AG04449 (cell line): Measurements from ENCODE around the gene LINGO4.

Source experiments
- CTCF ChIA-PET: fragments of 350-600 bp; formaldehyde crosslinking; extraction: SDS; loops from one replicate; lab custom pipeline; 2021; ENCODE audit warnings: antibody characterized with exemption; lab: Yijun Ruan, JAX
- POLR2A ChIA-PET: fragments of 400-600, 350-600 bp; formaldehyde crosslinking; extraction: SDS; loops from one replicate; lab custom pipeline; 2020; ENCODE audit warnings: antibody characterized with exemption, inconsistent platforms; lab: Yijun Ruan, JAX
- DNase-seq: peaks from one replicate; pipeline ENCODE4 v3.0.0-alpha.2; 2010; ENCODE audit warnings: low read depth, low spot score
- H3K4me3 ChIP-seq: 2 replicates; pipeline ENCODE4 v1.5.1; 2011; ENCODE audit warnings: low read depth, mild to moderate bottlenecking, control low read depth, low read length
- TF ChIP-seq, protein P1 (sequence below): IDR thresholded peaks from one replicate; pipeline ENCODE4 v1.5.1; 2011; ENCODE audit warnings: mild to moderate bottlenecking, moderate library complexity, low read length, control low read depth, inconsistent platforms; ENCODE audit not compliant: insufficient read depth; ENCODE audit errors: missing control alignments

LINGO4 gene

DNA sequence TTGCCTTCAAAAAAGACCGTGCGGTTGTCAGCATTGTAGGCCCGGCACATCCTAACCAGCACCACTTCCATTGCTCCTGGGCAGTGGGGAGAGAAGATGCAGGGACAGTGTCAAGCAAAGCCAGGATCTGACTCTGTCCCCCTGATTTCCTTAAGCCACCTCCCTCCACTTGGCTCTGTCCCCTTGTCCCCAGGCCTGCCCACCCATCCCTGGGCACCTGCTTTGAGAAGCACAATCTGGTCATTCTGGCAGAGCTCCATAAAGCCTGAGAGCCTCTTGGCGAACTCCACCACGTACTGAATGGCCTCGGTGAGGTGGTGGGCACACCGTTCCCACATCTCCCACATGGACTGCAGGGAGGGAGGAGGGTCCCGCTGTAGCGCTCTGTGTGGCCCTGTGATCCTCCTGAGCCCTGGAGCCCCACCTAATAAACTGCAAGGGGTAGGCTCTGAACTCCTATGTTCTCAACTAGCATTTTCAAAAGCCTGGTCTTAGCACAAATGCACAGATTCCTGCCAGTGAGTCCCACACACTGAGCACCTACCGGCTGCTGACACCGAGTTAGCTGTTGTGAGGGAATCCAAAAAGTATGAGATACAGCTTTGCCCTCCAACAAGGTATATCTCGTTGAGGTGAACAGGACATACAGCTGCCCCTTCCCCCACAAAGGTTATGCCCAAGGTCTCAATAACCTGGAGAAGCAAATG is 8.2 kb upstream of the LINGO4 start:
- CTCF ChIA-PET = no interaction called here
- DNase-seq = no peak
- H3K4me3 ChIP-seq = no peak overlapping the region
- TF ChIP-seq, protein P1, sequence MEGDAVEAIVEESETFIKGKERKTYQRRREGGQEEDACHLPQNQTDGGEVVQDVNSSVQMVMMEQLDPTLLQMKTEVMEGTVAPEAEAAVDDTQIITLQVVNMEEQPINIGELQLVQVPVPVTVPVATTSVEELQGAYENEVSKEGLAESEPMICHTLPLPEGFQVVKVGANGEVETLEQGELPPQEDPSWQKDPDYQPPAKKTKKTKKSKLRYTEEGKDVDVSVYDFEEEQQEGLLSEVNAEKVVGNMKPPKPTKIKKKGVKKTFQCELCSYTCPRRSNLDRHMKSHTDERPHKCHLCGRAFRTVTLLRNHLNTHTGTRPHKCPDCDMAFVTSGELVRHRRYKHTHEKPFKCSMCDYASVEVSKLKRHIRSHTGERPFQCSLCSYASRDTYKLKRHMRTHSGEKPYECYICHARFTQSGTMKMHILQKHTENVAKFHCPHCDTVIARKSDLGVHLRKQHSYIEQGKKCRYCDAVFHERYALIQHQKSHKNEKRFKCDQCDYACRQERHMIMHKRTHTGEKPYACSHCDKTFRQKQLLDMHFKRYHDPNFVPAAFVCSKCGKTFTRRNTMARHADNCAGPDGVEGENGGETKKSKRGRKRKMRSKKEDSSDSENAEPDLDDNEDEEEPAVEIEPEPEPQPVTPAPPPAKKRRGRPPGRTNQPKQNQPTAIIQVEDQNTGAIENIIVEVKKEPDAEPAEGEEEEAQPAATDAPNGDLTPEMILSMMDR = no peak
- POLR2A ChIA-PET = no interaction called here

DNA sequence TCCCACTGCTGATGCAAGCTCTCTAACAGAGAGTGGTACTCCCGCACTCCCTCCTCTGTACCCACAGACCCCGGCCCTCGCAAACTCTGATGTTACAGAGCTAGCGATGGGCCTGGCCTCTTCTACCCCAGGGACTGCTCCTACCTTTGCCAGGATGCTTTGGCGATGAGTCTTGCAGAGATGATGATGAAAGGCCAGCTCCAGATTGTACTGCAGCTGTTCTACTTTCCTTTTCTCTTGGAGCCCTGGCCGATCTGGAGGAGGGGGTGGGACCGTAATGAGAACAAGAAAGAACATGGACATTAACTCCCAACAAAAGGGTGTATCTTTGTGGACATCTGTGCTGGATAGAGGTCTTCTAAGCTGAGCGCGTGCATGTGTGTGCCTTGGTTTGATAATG is 6.0 kb upstream of the LINGO4 start:
- POLR2A ChIA-PET = no interaction called here
- CTCF ChIA-PET = interaction anchor here (1.0 to 1.4 kb wide), 2 partner anchors 11 to 31 kb away, joined by 3 read pairs; no protein-coding TSS in a partner anchor
- DNase-seq = no peak
- TF ChIP-seq, protein P1 = no peak
- no peak overlapping the region for H3K4me3 ChIP-seq

DNA sequence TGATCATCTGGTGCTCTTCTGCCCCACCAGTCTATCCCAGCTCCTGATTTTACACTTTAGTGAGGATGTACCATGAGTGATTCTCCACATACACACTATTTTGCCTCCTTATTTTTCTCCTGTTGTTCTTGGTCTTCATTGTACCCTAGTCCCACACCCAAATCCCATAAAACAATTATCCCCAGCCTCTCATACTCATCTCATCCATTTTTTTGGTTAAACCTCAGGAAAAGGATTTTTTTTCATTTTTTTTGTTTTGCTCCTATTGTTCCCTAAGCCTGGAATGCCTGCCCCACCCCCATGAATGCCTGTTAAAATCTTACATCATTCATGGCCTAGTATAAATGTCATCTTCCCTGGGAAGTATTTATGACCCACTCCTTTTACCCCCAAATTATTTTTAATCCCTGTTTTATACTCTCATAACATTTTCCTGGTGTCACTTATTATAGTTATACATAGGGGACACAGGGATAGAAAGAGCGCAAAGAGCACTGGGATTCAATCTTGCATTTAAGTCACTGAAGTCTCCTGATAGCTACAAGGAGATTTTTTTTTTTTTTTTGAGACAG is 4.9 kb upstream of the LINGO4 start:
- TF ChIP-seq, protein P1 = no peak
- H3K4me3 ChIP-seq = no peak overlapping the region
- CTCF ChIA-PET = no interaction called here
- no peak for DNase-seq
- POLR2A ChIA-PET = no interaction called here

DNA sequence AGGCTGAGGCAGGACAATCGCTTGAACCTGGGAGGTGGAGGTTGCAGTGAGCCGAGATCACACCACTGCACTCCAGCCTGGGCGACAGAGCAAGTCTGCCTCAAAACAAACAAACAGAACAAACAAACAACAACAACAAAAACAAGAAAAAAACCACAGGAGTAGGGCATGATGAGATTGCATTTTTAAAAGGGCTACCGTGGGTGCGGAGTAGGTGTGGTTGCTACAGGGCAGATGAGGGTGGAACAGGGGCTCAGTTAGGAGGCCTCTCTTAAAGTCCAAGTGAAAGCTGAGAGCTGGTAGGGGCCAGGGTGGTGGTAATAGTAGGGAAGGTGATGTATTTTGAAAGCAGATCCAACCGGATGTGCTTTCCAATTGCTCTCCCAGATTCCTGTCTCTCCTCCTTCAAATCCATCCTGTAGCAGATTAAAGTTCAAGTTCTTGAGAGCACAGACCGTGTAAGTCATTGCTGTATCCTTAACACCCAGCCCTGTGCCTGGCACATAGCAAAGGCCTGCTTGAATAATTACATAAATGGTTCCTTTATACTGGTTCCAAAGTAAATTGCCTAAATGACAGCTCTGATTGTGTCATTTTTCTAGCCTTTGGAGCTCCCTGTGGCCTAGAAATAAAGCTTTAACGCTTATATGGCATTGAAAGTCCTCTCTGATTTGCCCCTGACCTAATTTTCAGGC is 4.2 kb upstream of the LINGO4 start:
- TF ChIP-seq, protein P1 = no peak
- CTCF ChIA-PET = no interaction called here
- DNase-seq = no peak
- no peak overlapping the region for H3K4me3 ChIP-seq
- POLR2A ChIA-PET = no interaction called here

DNA sequence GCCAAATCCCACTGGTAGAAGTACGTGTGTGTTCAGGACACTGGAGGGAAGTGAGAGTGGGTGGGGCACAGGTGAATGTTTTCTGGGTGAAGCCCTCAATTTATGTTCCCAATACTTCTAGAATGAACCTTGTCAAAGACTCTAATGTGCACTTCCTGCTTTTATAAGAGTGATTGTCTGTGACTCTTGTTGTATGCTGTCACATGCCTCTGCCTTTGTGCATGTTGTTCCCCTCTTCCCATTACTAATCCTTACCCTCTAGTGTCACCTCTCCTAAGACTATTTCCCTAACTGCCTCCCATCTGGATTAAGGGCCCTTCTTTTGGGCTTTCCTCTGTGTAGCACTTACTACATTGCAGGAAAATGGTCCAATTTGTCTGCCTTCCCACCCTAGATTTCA is 2.5 kb upstream of the LINGO4 start:
- no peak for DNase-seq
- ChIA-PET POLR2A (no interaction called here), CTCF (no interaction called here)
- H3K4me3 ChIP-seq = no peak overlapping the region
- TF ChIP-seq, protein P1 = no peak

DNA sequence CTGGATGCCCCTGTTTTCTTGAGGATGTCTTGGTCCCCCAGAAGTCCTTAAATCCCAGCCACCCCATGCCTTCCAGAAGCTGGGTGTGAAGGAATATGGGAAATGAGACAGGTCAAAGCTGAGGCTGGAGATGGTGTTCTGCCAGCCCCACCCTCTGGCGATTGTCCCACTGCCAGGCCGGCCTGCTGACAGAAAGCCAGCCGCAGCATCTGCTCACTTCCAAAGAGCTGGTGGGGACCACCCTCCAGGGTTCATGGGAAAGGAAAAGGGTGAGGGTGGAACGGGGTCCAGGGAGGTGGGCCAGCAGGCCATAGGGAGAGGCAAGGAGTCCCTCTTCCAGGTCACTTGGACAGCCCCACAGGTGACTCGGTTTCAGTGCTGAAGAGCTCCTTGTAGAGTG is 1.9 kb upstream of the LINGO4 start:
- CTCF ChIA-PET = no interaction called here

More for the DNA sequence above, 1.9 kb upstream of the LINGO4 start:
- no peak for DNase-seq
- POLR2A ChIA-PET = no interaction called here
- TF ChIP-seq, protein P1 = no peak
- no peak overlapping the region for H3K4me3 ChIP-seq
